Spleen (tissue), 11 donors: ENCODE results near the gene COX4I2. TPM values are rescaled to one million over a fixed set of nuclear protein-coding genes. Genes with fewer than 3 reads are reported as not detected.

ENCODE experiments used
- DNase-seq: peaks from one replicate; pipeline ENCODE4 v3.0.0-alpha.2; 2020
- H3K27ac ChIP-seq, 8 donors: fragments of 200-600 bp; sonication (generic) in 7 of 8; 1 replicate in 4 of 8; 2 replicates in 4 of 8; pipeline versions ENCODE4 v1.5.0 to v1.8.0; 2016 to 2021; ENCODE audit warnings: inconsistent platforms in 4 of 8, mild to moderate bottlenecking in 4 of 8, moderate library complexity in 1 of 8
- H3K27me3 ChIP-seq, 7 donors: fragments of 200-600 bp; sonication (generic) in 6 of 7; replicated peaks in 1 of 7; 1 replicate in 4 of 7; 2 replicates in 3 of 7; pipeline versions ENCODE4 v1.5.0 to v1.8.0; 2016 to 2021; ENCODE audit warnings: inconsistent platforms in 3 of 7, mild to moderate bottlenecking in 1 of 7
- H3K36me3 ChIP-seq, 6 donors: fragments of 200-600 bp; sonication (generic) in 5 of 6; 1 replicate in 4 of 6; 2 replicates in 2 of 6; pipeline versions ENCODE4 v1.5.0 to v1.8.0; 2016 to 2021; ENCODE audit warnings: inconsistent platforms in 2 of 6
- H3K4me1 ChIP-seq, 6 donors: fragments of 200-600 bp; sonication (generic) in 5 of 6; 1 replicate in 3 of 6; 2 replicates in 3 of 6; pipeline versions ENCODE4 v1.5.0 to v1.8.0; 2016 to 2021; ENCODE audit warnings: inconsistent platforms in 3 of 6
- H3K4me3 ChIP-seq, 8 donors: fragments of 200-600 bp; sonication (generic) in 7 of 8; 1 replicate in 4 of 8; 2 replicates in 4 of 8; pipeline versions ENCODE4 v1.5.0 to v1.8.0; 2016 to 2021; ENCODE audit warnings: inconsistent platforms in 4 of 8, mild to moderate bottlenecking in 4 of 8, moderate library complexity in 2 of 8
- H3K9me3 ChIP-seq, 8 donors: fragments of 200-600 bp; sonication (generic) in 7 of 8; 1 replicate in 4 of 8; 2 replicates in 4 of 8; pipeline versions ENCODE4 v1.5.0 to v1.8.0; 2016 to 2021; ENCODE audit warnings: inconsistent platforms in 4 of 8
- POLR2AphosphoS5 ChIP-seq, 3 donors: sonication (generic); formaldehyde crosslinking; IDR thresholded peaks; one replicate each; pipeline ENCODE4 v1.5.1; 2017; ENCODE audit warnings: antibody characterized with exemption in 3 of 3
- WGBS, 5 donors: extraction: QIAGEN DNeasy Blood & Tissue Kit in 3 of 5; methylation state at CpG; one replicate each; pipeline versions ENCODE4 v1.1.5 to v1.1.7; 2013 to 2018; 5-methylcytosine and 5-hydroxymethylcytosine counted together
- intact Hi-C: fragments of 100-400 bp; cut with DNase I; formaldehyde crosslinking; loops from one replicate; pipeline ENCODE4 v1.15.0; 2023; ENCODE audit warnings: low total_unique reads
- microRNA-seq, 3 donors: library from miRNA; unstranded; fragments of <30 nt; microRNA quantifications; one replicate each; pipeline versions ENCODE4 to v1.1.0, GENCODE V29; 2019 to 2020
- polyA plus RNA-seq, 3 donors: library from polyadenylated mRNA; stranded (reverse); fragments of 200-250 nt; gene quantifications; one replicate each; pipeline ENCODE4 v1.2.1, GENCODE V29; 2013
- small RNA-seq, 4 donors: library from RNA; depleted of rRNA; stranded (forward); fragments of <200 nt; gene quantifications; one replicate each; pipeline ENCODE3, GENCODE V24; 2016
- total RNA-seq, 7 donors: library from RNA; depleted of rRNA in 3 of 7; stranded (reverse); fragments of >200 nt in 3 of 7; fragmentation: NEBNext Ultra II Directional in 4 of 7; extraction: Animal tissue kit (Norgen Biotek cat#: 25700) in 4 of 7; gene quantifications; one replicate each; pipeline versions ENCODE4 v1.1.0 to v1.2.1, GENCODE V29; 2016 to 2021
- TF ChIP-seq, protein P1 (sequence below), 11 experiments: fragments of 200-600 bp in 7 of 11; fragments of 450-650 bp in 4 of 11; sonication (generic) in 4 of 11; IDR thresholded peaks in 8 of 11; conservative IDR thresholded peaks in 3 of 11; 1 replicate in 7 of 11; 2 replicates in 4 of 11; pipeline versions ENCODE4 v1.4.0 to v1.8.0; 2016 to 2021; ENCODE audit warnings: antibody characterized with exemption in 11 of 11, inconsistent platforms in 4 of 11, mild to moderate bottlenecking in 1 of 11
- donor health status: healthy with polysubstance abuse.
- donor health status: DM: no; HTN: no; CAD: no; lungs with moderate emphysema.
- donor health status: DM: no; HTN: no; CAD: no.
- donor health status: Bipolar disorder and iron deficiency.
- donor health status: healthy.
- donor health status: DM: no; HTN: no; CAD: no.
- donor health status: DM: yes; HTN: yes; CAD: no.

The COX4I2 gene
- total and polyA plus RNA-seq, 10 donors: 1.1 to 4.6 (median 1.7) TPM; not detected in 4

DNA sequence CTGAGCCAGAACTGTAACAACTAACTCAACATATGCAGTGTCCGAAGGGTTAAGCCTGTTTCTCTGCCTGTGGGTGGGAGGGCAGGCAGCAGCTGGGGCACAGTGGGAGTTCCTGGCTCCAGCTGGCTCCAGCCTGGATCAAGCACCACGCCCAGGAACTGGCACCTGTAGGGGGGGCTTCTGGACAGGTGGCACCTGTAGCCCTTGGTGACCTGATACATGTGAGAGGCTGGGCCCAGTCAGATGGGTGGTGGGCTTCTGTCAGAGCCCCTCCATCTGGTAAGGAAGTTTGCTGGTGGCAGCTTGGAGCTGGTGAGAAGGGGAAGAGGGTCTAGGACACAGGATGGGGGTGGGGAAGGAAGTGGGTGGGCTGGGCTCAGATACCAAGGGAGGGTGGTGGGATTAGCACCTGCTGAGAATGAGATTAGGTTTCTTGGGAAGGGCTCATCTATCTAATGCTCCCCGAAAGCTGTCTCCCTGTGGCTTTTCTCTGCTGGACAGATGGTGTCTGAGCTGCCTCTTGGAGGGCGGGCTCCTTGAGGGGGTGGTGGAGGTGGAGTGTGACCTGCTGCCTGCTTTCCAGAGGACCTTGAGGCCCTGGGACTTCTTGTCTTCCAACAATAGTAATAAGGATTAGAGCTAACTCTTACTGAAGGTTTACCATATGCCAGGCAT is 56.4 kb downstream of the COX4I2 start:
- intact Hi-C loops: no loop called here
- Histone ChIP-seq H3K36me3 (peaks cover 0 to 77% (median 14%) of the 10 kb centered on the region in 6 donors), H3K4me1 (peaks cover 34 to 99% (median 77%) of the 10 kb centered on the region in 6 donors), H3K27me3 (no peaks in the 10 kb centered on the region), H3K27ac (peak overlapping the region in 7 of 8 donors; percentile 1 to 86 (median 47)), H3K9me3 (no peaks in the 10 kb centered on the region), H3K4me3 (no peak overlapping the region)
- no peak for DNase-seq
- 59 to 73% (median 69%) methylated on average over 3 to 4 of the region's 4 CpGs for whole genome bisulfite sequencing, 5 donors
- TF ChIP-seq, protein P1, sequence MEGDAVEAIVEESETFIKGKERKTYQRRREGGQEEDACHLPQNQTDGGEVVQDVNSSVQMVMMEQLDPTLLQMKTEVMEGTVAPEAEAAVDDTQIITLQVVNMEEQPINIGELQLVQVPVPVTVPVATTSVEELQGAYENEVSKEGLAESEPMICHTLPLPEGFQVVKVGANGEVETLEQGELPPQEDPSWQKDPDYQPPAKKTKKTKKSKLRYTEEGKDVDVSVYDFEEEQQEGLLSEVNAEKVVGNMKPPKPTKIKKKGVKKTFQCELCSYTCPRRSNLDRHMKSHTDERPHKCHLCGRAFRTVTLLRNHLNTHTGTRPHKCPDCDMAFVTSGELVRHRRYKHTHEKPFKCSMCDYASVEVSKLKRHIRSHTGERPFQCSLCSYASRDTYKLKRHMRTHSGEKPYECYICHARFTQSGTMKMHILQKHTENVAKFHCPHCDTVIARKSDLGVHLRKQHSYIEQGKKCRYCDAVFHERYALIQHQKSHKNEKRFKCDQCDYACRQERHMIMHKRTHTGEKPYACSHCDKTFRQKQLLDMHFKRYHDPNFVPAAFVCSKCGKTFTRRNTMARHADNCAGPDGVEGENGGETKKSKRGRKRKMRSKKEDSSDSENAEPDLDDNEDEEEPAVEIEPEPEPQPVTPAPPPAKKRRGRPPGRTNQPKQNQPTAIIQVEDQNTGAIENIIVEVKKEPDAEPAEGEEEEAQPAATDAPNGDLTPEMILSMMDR (IDR thresholded peaks at IDR 0.05 in 8 of 11, conservative IDR thresholded peaks at IDR 0.05 in 3 of 11): no peak
- TF ChIP-seq POLR2AphosphoS5 (IDR thresholded peaks at IDR 0.05): peak in 1 of 3 donors; percentile 17

Small RNA genes lying within 50 kb of the gene (microRNA-seq; reads per million reads assigned to microRNA genes)
- gene MIR3193: 0 to 0.57 (median 0) reads per million in 3 donors

Small RNA genes lying within 50 kb of the gene (small RNA-seq; reads per million reads assigned to genes)
- 0 reads per million in 4 donors for gene MIR3193

Other genes starting within 250 kb of the COX4I2 start
- not detected for gene DEFB119, start 247.3 kb upstream of the COX4I2 start, total RNA-seq
- not detected for gene DEFB119, start 247.3 kb upstream of the COX4I2 start, polyA plus RNA-seq
- not detected for gene DEFB121, start 231.7 kb upstream of the COX4I2 start, total RNA-seq
- gene DEFB121, start 231.7 kb upstream of the COX4I2 start, polyA plus RNA-seq: not detected
- not detected for gene DEFB123, start 197.3 kb upstream of the COX4I2 start, total RNA-seq
- not detected for gene DEFB123, start 197.3 kb upstream of the COX4I2 start, polyA plus RNA-seq
- not detected for gene DEFB124, start 162.8 kb upstream of the COX4I2 start, total RNA-seq
- under 1 TPM in 1 of 3 donors, not detected in 2; 0.24 TPM for gene DEFB124, start 162.8 kb upstream of the COX4I2 start, polyA plus RNA-seq
- gene REM1, start 162.6 kb upstream of the COX4I2 start, total RNA-seq: 1 to 10 TPM in 6 of 7 donors, under 1 TPM in 1; 0.79 to 8.1 (median 1.7) TPM
- 1 to 10 TPM; 1.2 to 1.6 (median 1.4) TPM for gene REM1, start 162.6 kb upstream of the COX4I2 start, polyA plus RNA-seq
- 100 to 1,000 TPM in 5 of 7 donors, 10 to 100 TPM in 2; 66.7 to 122 (median 104) TPM for gene HM13, start 123.5 kb upstream of the COX4I2 start, total RNA-seq
- gene HM13, start 123.5 kb upstream of the COX4I2 start, polyA plus RNA-seq: 100 to 1,000 TPM in 1 of 3 donors, 10 to 100 TPM in 2; 62.1 to 105 (median 67.6) TPM
- gene ID1, start 32.6 kb upstream of the COX4I2 start, total RNA-seq: 100 to 1,000 TPM in 5 of 7 donors, 10 to 100 TPM in 2; 77.1 to 222 (median 124) TPM
- 100 to 1,000 TPM in 2 of 3 donors, 10 to 100 TPM in 1; 47.6 to 131 (median 122) TPM for gene ID1, start 32.6 kb upstream of the COX4I2 start, polyA plus RNA-seq
- 100 to 1,000 TPM in 4 of 7 donors, 10 to 100 TPM in 3; 70.2 to 167 (median 107) TPM for gene BCL2L1, start 85.0 kb downstream of the COX4I2 start, total RNA-seq
- gene BCL2L1, start 85.0 kb downstream of the COX4I2 start, polyA plus RNA-seq: 10 to 100 TPM; 18.7 to 55.5 (median 22.7) TPM
- gene TPX2, start 101.4 kb downstream of the COX4I2 start, total RNA-seq: 10 to 100 TPM in 3 of 7 donors, 1 to 10 TPM in 4; 2.6 to 16.2 (median 8.8) TPM
- gene TPX2, start 101.4 kb downstream of the COX4I2 start, polyA plus RNA-seq: 1 to 10 TPM; 1.4 to 9.3 (median 3.1) TPM
- gene MYLK2, start 181.4 kb downstream of the COX4I2 start, total RNA-seq: 1 to 10 TPM in 6 of 7 donors, under 1 TPM in 1; 0.97 to 3.4 (median 2.2) TPM
- 1 to 10 TPM; 1.7 to 1.9 (median 1.8) TPM for gene MYLK2, start 181.4 kb downstream of the COX4I2 start, polyA plus RNA-seq
- 1 to 10 TPM; 1.4 to 5.6 (median 1.9) TPM for gene FOXS1, start 207.7 kb downstream of the COX4I2 start, total RNA-seq
- 1 to 10 TPM; 1.9 to 5.7 (median 2.8) TPM for gene FOXS1, start 207.7 kb downstream of the COX4I2 start, polyA plus RNA-seq
- 1 to 10 TPM in 6 of 7 donors, under 1 TPM in 1; 0.69 to 7.3 (median 2.1) TPM for gene DUSP15, start 232.6 kb downstream of the COX4I2 start, total RNA-seq
- 1 to 10 TPM; 2.5 to 6.7 (median 3.0) TPM for gene DUSP15, start 232.6 kb downstream of the COX4I2 start, polyA plus RNA-seq
- gene TTLL9, start 232.7 kb downstream of the COX4I2 start, total RNA-seq: under 1 TPM; 0.23 to 0.79 (median 0.37) TPM
- gene TTLL9, start 232.7 kb downstream of the COX4I2 start, polyA plus RNA-seq: under 1 TPM; 0.22 to 0.33 (median 0.30) TPM